ENCODE results near the gene HECTD4. TPM values are rescaled to one million over a fixed set of nuclear protein-coding genes. Genes with fewer than 3 reads are reported as not detected.

The HECTD4 gene
- total RNA-seq, 1 donor from 2014 or later, result 20.0 TPM

DNA sequence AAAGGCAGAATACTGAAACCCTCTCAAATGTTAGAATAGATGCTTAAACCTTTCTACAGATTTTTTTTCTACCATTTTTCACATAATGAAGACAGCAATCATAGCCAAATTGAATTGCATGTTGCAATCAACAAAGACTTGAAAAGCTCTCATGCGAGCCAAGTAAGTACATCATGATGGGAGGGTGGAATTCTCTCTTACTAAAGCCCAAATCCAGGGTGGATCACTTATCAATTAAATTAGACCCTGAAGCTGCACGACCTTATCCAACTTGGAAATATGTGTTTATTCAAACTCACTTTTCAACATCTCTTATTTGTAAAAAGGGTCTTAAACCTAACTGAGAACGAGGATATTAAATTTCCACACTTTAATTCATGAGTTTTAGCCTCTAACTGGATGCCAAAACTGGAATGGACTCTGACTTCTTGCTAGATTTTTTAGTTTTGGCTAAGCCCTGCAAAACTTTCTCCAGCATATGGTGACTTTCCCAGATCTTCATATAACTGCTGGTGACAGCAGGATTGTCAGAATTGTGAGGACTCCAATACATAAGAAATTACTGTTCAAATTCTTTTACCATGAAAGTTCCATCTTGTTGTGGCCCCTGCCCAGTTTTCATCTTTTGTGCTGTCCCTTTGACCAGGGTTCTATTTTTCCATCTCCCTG, 53.6 kb downstream of the HECTD4 start:
- intact Hi-C loops (cut with DNase I), result no loop called here
- ATAC-seq (ENCODE audit: poor library complexity) (peak; percentile 48), DNase-seq (no peak)

- DNase-seq, result no peak
- ATAC-seq (ENCODE audit: poor library complexity), result no peak
- intact Hi-C loops (cut with DNase I), result no loop called here
Measured at GRCh38 chr12:112327209-112327938, 54.9 kb downstream of the HECTD4 start.

GRCh38 chr12:112325622-112326207, 56.5 kb downstream of the HECTD4 start:
- intact Hi-C loops (cut with DNase I), result no loop called here

DNA sequence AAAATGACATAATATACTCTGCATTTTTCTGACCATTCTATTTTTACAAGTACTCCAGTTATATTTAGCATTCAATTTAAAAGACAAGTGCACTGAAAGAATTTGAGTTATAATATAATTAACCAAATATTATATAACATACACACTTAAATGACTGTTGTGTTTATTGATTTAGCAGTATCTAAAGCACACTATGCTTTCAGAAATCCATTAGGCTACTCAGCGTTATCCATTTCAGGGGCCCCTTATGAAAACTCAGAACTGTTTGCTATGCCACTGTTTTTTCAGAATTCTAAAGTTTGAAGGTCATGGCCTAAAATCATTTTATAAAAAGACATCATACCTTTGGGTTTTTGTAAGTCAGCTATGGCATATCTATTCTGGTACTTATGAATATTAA, 57.1 kb downstream of the HECTD4 start:
- intact Hi-C loops (cut with DNase I), result no loop called here
- no peak for DNase-seq
- no peak for ATAC-seq (ENCODE audit: poor library complexity)

More at GRCh38 chr12:112325622-112326207, 56.5 kb downstream of the HECTD4 start:
- DNase-seq, result no peak
- ATAC-seq (ENCODE audit: poor library complexity), result no peak

- ATAC-seq (ENCODE audit: poor library complexity) (no peak), DNase-seq (no peak)
- intact Hi-C loops (cut with DNase I), result no loop called here
Measured at GRCh38 chr12:112322882-112323547, 59.2 kb downstream of the HECTD4 start.

- intact Hi-C loops (cut with DNase I), result no loop called here
- ATAC-seq (ENCODE audit: poor library complexity) (no peak), DNase-seq (no peak)
Measured at GRCh38 chr12:112322441-112322840, 59.8 kb downstream of the HECTD4 start.

DNA sequence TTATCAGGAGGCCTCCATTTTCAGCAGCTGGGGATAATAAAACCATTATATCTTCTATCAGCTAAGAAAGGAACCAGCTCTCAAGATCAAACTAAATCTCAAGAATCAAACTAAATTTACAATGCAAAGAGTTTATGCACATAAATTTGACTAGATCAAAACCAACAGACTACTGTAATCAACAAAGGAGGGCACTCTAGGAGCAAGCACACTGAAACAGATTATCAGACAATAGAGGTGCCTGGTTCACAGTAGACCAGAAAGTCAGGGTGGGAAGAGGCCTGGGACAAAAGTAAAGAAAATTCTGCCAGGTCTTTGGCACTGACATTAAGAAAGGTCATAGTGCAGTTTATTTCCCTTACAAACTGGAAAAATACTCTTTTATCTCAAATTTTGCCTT, 61.0 kb downstream of the HECTD4 start:
- intact Hi-C loops (cut with DNase I), result no loop called here
- DNase-seq (no peak), ATAC-seq (ENCODE audit: poor library complexity) (no peak)

- intact Hi-C loops (cut with DNase I), result no loop called here
- ATAC-seq (ENCODE audit: poor library complexity), result no peak
- DNase-seq, result no peak
Measured at GRCh38 chr12:112319395-112319794, 62.8 kb downstream of the HECTD4 start.

DNA sequence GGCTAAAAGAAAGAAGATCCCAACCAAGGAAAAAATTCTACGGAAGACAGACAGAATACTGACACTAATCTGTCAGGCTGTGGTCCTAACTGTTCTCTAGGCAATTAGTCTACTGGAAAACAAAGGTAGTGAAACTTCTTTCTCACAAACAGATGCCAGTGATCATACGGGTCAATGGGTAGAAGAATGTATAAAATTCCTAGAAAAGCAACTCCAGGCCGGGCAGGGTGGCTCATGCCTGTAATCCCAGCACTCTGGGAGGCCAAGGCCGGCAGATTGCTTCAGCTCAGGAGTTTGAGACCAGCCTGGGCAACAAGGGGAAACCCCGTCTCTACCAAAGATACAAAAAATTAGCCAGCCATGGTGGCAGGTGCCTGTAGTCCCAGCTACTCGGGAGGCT, 64.8 kb downstream of the HECTD4 start:
- DNase-seq (no peak), ATAC-seq (ENCODE audit: poor library complexity) (no peak)
- intact Hi-C loops (cut with DNase I), result no loop called here

GRCh38 chr12:112314981-112315380, 67.2 kb downstream of the HECTD4 start:
- ATAC-seq (ENCODE audit: poor library complexity) (no peak), DNase-seq (no peak)
- intact Hi-C loops (cut with DNase I), result no loop called here

GRCh38 chr12:112309797-112310196, 72.4 kb downstream of the HECTD4 start:
- intact Hi-C loops (cut with DNase I), result no loop called here
- DNase-seq (no peak), ATAC-seq (ENCODE audit: poor library complexity) (no peak)

DNA sequence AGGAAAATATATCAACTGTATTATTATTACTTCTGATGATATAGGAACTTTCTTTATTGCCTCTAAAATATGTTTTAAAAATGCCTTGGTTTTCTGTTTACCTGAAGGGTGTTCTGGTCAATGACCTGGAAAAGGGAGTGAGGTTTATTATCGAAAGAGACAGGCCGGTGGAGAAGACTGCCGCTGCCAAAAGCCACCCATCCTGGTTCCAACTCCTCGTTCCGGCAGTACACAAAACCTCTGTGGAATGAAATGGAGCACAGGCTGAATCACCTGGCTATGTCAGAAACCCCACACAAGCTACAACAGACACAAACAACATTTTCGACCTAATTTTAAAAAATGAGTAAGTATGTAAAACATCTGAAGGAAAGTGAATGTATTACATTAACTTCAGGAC, 73.6 kb downstream of the HECTD4 start:
- DNase-seq, result no peak
- ATAC-seq (ENCODE audit: poor library complexity), result no peak
- intact Hi-C loops (cut with DNase I), result no loop called here

DNA sequence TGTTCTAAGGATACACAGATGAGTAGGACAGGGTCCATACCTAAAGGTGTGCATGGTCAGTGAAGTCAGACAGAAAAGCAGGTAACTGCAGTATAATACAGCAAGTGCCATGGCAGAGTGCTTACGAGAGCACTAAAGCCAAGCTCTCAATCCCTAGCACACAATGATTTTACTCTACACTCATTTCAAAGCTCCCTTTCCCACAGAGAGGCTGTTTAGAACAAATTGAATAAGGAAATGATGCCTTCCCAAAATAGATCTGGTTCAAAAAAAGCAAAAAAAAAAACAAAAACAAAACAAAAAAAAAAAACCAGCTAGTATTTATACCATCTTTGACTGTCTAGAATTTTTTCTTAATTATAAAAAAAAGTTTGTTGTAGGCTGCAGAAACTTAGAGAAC, 74.1 kb downstream of the HECTD4 start:
- intact Hi-C loops (cut with DNase I), result no loop called here
- ATAC-seq (ENCODE audit: poor library complexity) (no peak), DNase-seq (no peak)

- ATAC-seq (ENCODE audit: poor library complexity), result peak; percentile 72
- intact Hi-C loops (cut with DNase I), result no loop called here
- no peak for DNase-seq
Measured at GRCh38 chr12:112307317-112308011, 74.8 kb downstream of the HECTD4 start.

- intact Hi-C loops (cut with DNase I), result no loop called here
- DNase-seq (no peak), ATAC-seq (ENCODE audit: poor library complexity) (no peak)
Measured at GRCh38 chr12:112305951-112306350, 76.3 kb downstream of the HECTD4 start.

- intact Hi-C loops (cut with DNase I), result no loop called here
- no peak for ATAC-seq (ENCODE audit: poor library complexity)
- no peak for DNase-seq
Measured at GRCh38 chr12:112304436-112304835, 77.8 kb downstream of the HECTD4 start.

- no peak for ATAC-seq (ENCODE audit: poor library complexity)
- no peak for DNase-seq
- intact Hi-C loops (cut with DNase I), result no loop called here
Measured at GRCh38 chr12:112303799-112304198, 78.4 kb downstream of the HECTD4 start.

DNA sequence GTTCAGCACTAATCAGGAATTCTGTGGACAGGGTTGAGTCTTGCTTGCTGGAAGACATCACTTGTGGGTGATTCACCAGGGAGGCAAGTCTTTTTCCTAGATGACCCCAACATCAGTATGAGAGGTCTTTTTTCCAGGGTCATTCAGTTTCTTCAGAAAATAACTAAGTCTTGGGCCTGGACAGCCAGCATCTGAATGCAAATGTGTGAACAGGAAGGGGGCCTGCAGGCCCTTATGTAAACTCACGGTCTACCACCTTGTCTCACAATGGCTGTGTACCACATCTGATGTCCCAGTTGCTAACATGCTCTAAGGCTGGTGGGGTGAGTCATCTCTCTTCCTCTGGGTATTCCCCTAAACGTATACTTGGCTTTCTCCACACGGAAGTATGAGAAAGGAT, 79.2 kb downstream of the HECTD4 start:
- ATAC-seq (ENCODE audit: poor library complexity) (no peak), DNase-seq (no peak)
- intact Hi-C loops (cut with DNase I), result no loop called here

- intact Hi-C loops (cut with DNase I), result no loop called here
- no peak for ATAC-seq (ENCODE audit: poor library complexity)
- DNase-seq, result no peak
Measured at GRCh38 chr12:112299704-112300103, 82.5 kb downstream of the HECTD4 start.

Measured in Right ventricle myocardium superior (tissue), 1 donor.